GM12864 (cell line): ENCODE data around the gene SLC26A11.
"Not testable (repeated sequence)": the region's sequence is repeated elsewhere in the genome, so short reads cannot be mapped to it uniquely, and the experiment has no call there.

ENCODE experiments used
- DNase-seq: peaks from one replicate; pipeline ENCODE4 v3.0.0-alpha.2; 2011; ENCODE audit warnings: low read depth
- H3K4me3 ChIP-seq: 2 replicates; pipeline ENCODE4 v1.5.1; 2011; ENCODE audit warnings: mild to moderate bottlenecking, low read depth, low read length, control low read depth
- CTCF ChIP-seq: IDR thresholded peaks from 2 replicates; pipeline ENCODE4 v1.5.1; 2011; ENCODE audit warnings: low read depth, mild to moderate bottlenecking, moderate library complexity, low read length, control low read depth, inconsistent platforms; ENCODE audit errors: missing control alignments

Gene SLC26A11

GRCh38 chr17:80195671-80196529 is 24.3 kb upstream of the SLC26A11 start:
- H3K4me3 ChIP-seq, result no peak overlapping the region
- peak; percentile 87 for TF ChIP-seq CTCF
- DNase-seq, result no peak

GRCh38 chr17:80196652-80197051 is 23.6 kb upstream of the SLC26A11 start:
- no peak overlapping the region for H3K4me3 ChIP-seq
- TF ChIP-seq CTCF, result no peak
- DNase-seq, result no peak

- TF ChIP-seq CTCF, result no peak
- DNase-seq, result no peak
Measured at GRCh38 chr17:80198144-80198661, 22.0 kb upstream of the SLC26A11 start.

GRCh38 chr17:80199295-80199694 is 20.9 kb upstream of the SLC26A11 start:
- not testable (repeated sequence) for DNase-seq, H3K4me3 ChIP-seq

More at GRCh38 chr17:80198144-80198661, 22.0 kb upstream of the SLC26A11 start:
- H3K4me3 ChIP-seq, result no peak overlapping the region

- DNase-seq, result no peak
- no peak for TF ChIP-seq CTCF
- no peak overlapping the region for H3K4me3 ChIP-seq
Measured at GRCh38 chr17:80201446-80201845, 18.8 kb upstream of the SLC26A11 start.

GRCh38 chr17:80202197-80202596 is 18.0 kb upstream of the SLC26A11 start:
- no peak for TF ChIP-seq CTCF
- no peak for DNase-seq
- H3K4me3 ChIP-seq, result no peak overlapping the region

- no peak for DNase-seq
- H3K4me3 ChIP-seq, result no peak overlapping the region
- peak; percentile 13 for TF ChIP-seq CTCF
Measured at GRCh38 chr17:80203471-80203963, 16.7 kb upstream of the SLC26A11 start.
